8988T (cell line): Measurements from ENCODE around the gene SLC34A3.
"Not testable (repeated sequence)": the region's sequence is repeated elsewhere in the genome, so short reads cannot be mapped to it uniquely, and the experiment has no call there.

Source experiments
- DNase-seq: peaks from one replicate; pipeline ENCODE4 v3.0.0; 2011

The SLC34A3 gene

GRCh38 chr9:137231372-137232039 lies 805 bp downstream of the SLC34A3 start:
- DNase-seq = no peak

- DNase-seq = no peak
These were observed 1.4 kb downstream of the SLC34A3 start for GRCh38 chr9:137232101-137232500.

GRCh38 chr9:137232510-137232909 lies 1.8 kb downstream of the SLC34A3 start:
- DNase-seq = no peak

- no peak for DNase-seq
These were observed 2.7 kb downstream of the SLC34A3 start for GRCh38 chr9:137233143-137233980.

- DNase-seq = no peak
These were observed 3.5 kb downstream of the SLC34A3 start for GRCh38 chr9:137234055-137234697.

GRCh38 chr9:137234758-137235423 lies 4.2 kb downstream of the SLC34A3 start:
- no peak for DNase-seq

GRCh38 chr9:137235424-137236237 lies 4.9 kb downstream of the SLC34A3 start:
- no peak for DNase-seq

GRCh38 chr9:137236238-137236935 lies 5.7 kb downstream of the SLC34A3 start:
- peak; percentile 100 for DNase-seq

- no peak for DNase-seq
These were observed 6.3 kb downstream of the SLC34A3 start for GRCh38 chr9:137236936-137237421.

GRCh38 chr9:137237759-137238726 lies 7.3 kb downstream of the SLC34A3 start:
- no peak for DNase-seq

GRCh38 chr9:137239541-137240200 lies 9.0 kb downstream of the SLC34A3 start:
- not testable (repeated sequence) for DNase-seq

GRCh38 chr9:137240318-137240840 lies 9.7 kb downstream of the SLC34A3 start:
- no peak for DNase-seq

GRCh38 chr9:137240841-137241489 lies 10.3 kb downstream of the SLC34A3 start, which contains the start of gene TUBB4B:
TSS of gene TUBB4B (plus strand) at chr9:137241287. CDS start at chr9:137241361, 74 bp downstream.
- peak; percentile 99 for DNase-seq

- no peak for DNase-seq
These were observed 11.0 kb downstream of the SLC34A3 start for GRCh38 chr9:137241490-137242268.

- no peak for DNase-seq
These were observed 11.8 kb downstream of the SLC34A3 start for GRCh38 chr9:137242269-137243203.

GRCh38 chr9:137243266-137243625 lies 12.5 kb downstream of the SLC34A3 start:
- not testable (repeated sequence) for DNase-seq
